Sigmoid colon (tissue), 7 donors: ENCODE data around the gene USP26. TPM values are rescaled to one million over a fixed set of nuclear protein-coding genes. Genes with fewer than 3 reads are reported as not detected.
"Not testable (repeated sequence)": the region's sequence is repeated elsewhere in the genome, so short reads cannot be mapped to it uniquely, and the experiment has no call there.

Source experiments
- DNase-seq: peaks from one replicate; pipeline ENCODE4 v3.0.0-alpha.2; 2019
- H3K27ac ChIP-seq, 4 donors: fragments of 200-600 bp; sonication (generic); one replicate each; pipeline ENCODE4 v1.5.1; 2016 to 2019; ENCODE audit warnings: mild to moderate bottlenecking in 1 of 4
- H3K27me3 ChIP-seq, 3 donors: fragments of 200-600 bp; sonication (generic); one replicate each; pipeline ENCODE4 v1.5.1; 2019; ENCODE audit warnings: mild to moderate bottlenecking in 1 of 3
- H3K36me3 ChIP-seq, 4 donors: fragments of 200-600 bp; sonication (generic); one replicate each; pipeline ENCODE4 v1.5.1; 2016 to 2019
- H3K4me1 ChIP-seq, 4 donors: fragments of 200-600 bp; sonication (generic); one replicate each; pipeline ENCODE4 v1.5.1; 2017 to 2019
- H3K4me3 ChIP-seq, 4 donors: fragments of 200-600 bp; sonication (generic); one replicate each; pipeline ENCODE4 v1.5.1; 2017 to 2019; ENCODE audit warnings: mild to moderate bottlenecking in 2 of 4, moderate library complexity in 1 of 4
- H3K9me3 ChIP-seq, 4 donors: fragments of 200-600 bp in 3 of 4; sonication (generic) in 3 of 4; one replicate each; pipeline versions ENCODE4 v1.5.1 to v1.6.1; 2013 to 2019
- EP300 ChIP-seq, 4 donors: sonication (generic); formaldehyde crosslinking; IDR thresholded peaks; one replicate each; pipeline ENCODE4 v1.6.1; 2017; ENCODE audit warnings: antibody characterized with exemption in 4 of 4
- POLR2A ChIP-seq, 2 donors: fragments of 450-650 bp; IDR thresholded peaks; one replicate each; pipeline ENCODE4 v1.6.1; 2016; ENCODE audit warnings: antibody characterized with exemption in 2 of 2, mild to moderate bottlenecking in 2 of 2, moderate library complexity in 2 of 2
- POLR2AphosphoS5 ChIP-seq, 4 donors: sonication (generic); formaldehyde crosslinking; IDR thresholded peaks; one replicate each; pipeline ENCODE4 v1.6.1; 2017; ENCODE audit warnings: antibody characterized with exemption in 4 of 4
- WGBS, 2 donors: extraction: QIAGEN DNeasy Blood & Tissue Kit; methylation state at CpG; one replicate each; pipeline ENCODE4 v1.1.7; 2013; 5-methylcytosine and 5-hydroxymethylcytosine counted together
- intact Hi-C: fragments of 100-400 bp; cut with DNase I; formaldehyde crosslinking; loops from one replicate; pipeline ENCODE4 v1.15.1; 2023
- polyA plus RNA-seq, 3 donors: library from polyadenylated mRNA; stranded (reverse); fragments of 200-250 nt; gene quantifications; one replicate each; pipeline ENCODE4 v1.2.3, GENCODE V29; 2013
- total RNA-seq, 4 donors: library from RNA; depleted of rRNA; stranded (reverse); fragments of >200 nt; gene quantifications; one replicate each; pipeline ENCODE4 v1.1.0, GENCODE V29; 2016
- TF ChIP-seq, protein P1 (sequence below), 4 experiments: fragments of 450-650 bp in 3 of 4; fragments of 200-600 bp in 1 of 4; IDR thresholded peaks; one replicate each; pipeline ENCODE4 v1.5.1; 2016 to 2019; ENCODE audit warnings: antibody characterized with exemption in 4 of 4, mild to moderate bottlenecking in 3 of 4, moderate library complexity in 2 of 4
- donor health status: healthy with polysubstance abuse.
- donor health status: Bipolar disorder and iron deficiency.
- donor health status: healthy.

USP26 gene
- total and polyA plus RNA-seq, 7 donors, result not detected

DNA sequence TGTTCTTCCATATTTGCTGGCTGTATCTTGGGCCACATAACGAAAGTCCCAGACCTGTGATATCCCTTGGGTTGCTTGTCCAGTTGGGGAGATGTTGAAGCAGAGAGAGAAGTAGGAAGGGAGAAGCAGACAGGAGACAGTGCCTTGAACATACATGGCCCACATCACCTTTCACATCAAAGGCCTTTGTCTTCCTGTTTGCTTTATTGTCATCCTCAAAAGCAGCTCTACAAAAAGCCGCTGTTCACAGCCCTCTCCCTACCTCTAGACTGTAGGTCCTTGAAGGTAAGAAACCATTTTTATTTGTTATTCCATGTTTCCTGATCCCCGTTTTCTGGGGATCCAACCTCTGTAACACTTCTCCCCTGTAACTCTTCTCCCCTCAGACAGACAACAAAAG lies 14.9 kb downstream of the USP26 start:
- DNase-seq, result no peak
- H3K4me3 ChIP-seq, result no peak overlapping the region
- no peaks in the 10 kb centered on the region for H3K27me3 ChIP-seq
- H3K4me1 ChIP-seq, result no peaks in the 10 kb centered on the region
- TF ChIP-seq, protein P1, sequence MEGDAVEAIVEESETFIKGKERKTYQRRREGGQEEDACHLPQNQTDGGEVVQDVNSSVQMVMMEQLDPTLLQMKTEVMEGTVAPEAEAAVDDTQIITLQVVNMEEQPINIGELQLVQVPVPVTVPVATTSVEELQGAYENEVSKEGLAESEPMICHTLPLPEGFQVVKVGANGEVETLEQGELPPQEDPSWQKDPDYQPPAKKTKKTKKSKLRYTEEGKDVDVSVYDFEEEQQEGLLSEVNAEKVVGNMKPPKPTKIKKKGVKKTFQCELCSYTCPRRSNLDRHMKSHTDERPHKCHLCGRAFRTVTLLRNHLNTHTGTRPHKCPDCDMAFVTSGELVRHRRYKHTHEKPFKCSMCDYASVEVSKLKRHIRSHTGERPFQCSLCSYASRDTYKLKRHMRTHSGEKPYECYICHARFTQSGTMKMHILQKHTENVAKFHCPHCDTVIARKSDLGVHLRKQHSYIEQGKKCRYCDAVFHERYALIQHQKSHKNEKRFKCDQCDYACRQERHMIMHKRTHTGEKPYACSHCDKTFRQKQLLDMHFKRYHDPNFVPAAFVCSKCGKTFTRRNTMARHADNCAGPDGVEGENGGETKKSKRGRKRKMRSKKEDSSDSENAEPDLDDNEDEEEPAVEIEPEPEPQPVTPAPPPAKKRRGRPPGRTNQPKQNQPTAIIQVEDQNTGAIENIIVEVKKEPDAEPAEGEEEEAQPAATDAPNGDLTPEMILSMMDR (IDR thresholded peaks at IDR 0.05), result no peak
- TF ChIP-seq EP300 (IDR thresholded peaks at IDR 0.05) (no peak), POLR2A (IDR thresholded peaks at IDR 0.05) (no peak), POLR2AphosphoS5 (IDR thresholded peaks at IDR 0.05) (no peak)
- WGBS, 2 donors, result 85 to 87% methylated on average over 3 of the region's 3 CpGs
- intact Hi-C loops, result no loop called here
- H3K36me3 ChIP-seq, result no peaks in the 10 kb centered on the region
- no peaks in the 10 kb centered on the region for H3K9me3 ChIP-seq
- H3K27ac ChIP-seq, result no peak overlapping the region

DNA sequence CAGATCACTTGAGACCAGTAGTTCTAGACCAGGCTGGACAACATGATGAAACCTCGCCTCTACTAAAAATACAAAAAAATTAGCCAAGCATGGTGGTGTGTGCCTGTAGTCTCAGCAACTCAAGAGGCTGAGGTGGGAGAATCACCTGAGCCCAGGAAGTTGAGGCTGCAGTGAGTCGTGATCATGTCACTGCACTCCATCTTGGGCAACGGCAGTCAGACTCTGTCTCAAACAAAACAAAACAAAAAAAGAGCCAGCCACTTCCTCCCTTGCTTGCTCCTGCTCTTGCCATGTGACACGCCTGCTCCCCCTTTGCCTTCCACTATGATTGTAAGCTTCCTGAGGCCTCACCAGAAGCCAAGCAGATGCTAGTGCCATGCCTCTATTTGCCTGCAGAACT lies 19.1 kb downstream of the USP26 start:
- H3K4me3 ChIP-seq, H3K27ac ChIP-seq, intact Hi-C loops, H3K27me3 ChIP-seq, H3K9me3 ChIP-seq, DNase-seq, H3K4me1 ChIP-seq, H3K36me3 ChIP-seq: not testable (repeated sequence)
- 86 to 94% methylated on average over 4 of the region's 4 CpGs for WGBS, 2 donors

DNA sequence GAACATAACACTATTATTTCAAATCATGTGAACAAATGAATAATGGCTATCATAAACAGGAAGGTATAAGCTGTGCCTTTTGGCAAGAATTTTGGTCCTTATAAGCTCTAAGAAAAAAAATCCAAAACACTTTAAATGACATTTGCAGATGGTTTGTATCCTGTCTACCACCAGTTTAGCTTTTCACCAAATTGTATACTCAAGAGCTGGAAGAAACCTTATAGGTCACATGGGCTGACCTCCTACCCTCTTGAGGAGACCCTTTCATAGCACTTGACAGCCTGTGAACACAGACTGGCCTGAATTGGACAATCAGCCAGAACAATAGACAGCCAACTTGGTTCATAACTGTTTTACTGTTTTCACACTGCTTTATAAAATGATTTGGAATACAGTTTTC lies 24.3 kb downstream of the USP26 start:
- Histone ChIP-seq H3K4me1 (no peaks in the 10 kb centered on the region), H3K4me3 (no peak overlapping the region), H3K27ac (no peak overlapping the region), H3K27me3 (no peaks in the 10 kb centered on the region), H3K36me3 (no peaks in the 10 kb centered on the region), H3K9me3 (no peaks in the 10 kb centered on the region)
- intact Hi-C loops, result no loop called here
- no peak for DNase-seq
- TF ChIP-seq POLR2A (IDR thresholded peaks at IDR 0.05) (no peak), POLR2AphosphoS5 (IDR thresholded peaks at IDR 0.05) (no peak), EP300 (IDR thresholded peaks at IDR 0.05) (no peak)
- TF ChIP-seq, protein P1 (IDR thresholded peaks at IDR 0.05), result no peak

DNA sequence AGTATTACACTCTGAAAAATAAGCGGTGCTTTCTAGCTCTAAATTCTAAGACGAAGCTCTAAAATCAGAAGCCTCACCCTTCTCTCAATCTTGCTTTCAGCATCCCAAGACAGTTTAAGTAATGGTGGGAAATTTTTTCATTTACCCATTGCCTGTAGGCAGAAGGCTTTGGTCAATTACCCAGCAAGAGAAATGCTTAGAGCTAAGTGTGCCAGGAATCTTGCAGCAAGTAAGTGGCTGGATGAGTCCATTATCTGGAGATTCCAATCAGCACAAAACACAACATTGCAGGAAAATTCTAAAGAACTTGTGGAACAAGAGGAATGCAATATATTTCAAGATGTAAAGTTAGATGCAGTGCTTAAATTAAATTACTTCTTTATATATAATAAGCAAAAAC lies 28.4 kb downstream of the USP26 start:
- no peak for DNase-seq
- intact Hi-C loops, result no loop called here
- WGBS, 2 donors, result 95 to 96% methylated on average over 2 of the region's 2 CpGs

DNA sequence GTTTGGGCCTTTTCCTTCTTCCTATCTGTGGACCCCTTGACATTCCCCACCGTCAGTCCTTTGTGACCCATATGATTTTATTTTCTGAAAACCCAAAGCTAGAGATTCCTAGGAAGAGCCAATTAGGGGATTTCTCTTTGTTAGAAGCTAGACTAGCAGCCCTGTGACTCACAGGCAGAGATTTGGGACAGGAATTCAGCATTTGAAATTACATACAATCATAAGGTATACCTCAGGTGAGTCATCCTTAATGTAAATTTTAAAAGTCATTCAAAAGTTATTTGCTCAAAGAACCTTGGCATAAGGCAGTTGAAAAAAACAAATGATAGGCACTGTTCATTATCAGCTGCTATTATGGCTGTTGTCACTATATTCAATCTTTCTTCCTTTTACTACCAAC lies 40.6 kb downstream of the USP26 start:
- H3K27me3 ChIP-seq, result no peaks in the 10 kb centered on the region
- intact Hi-C loops, result no loop called here
- no peak overlapping the region for H3K27ac ChIP-seq
- H3K36me3 ChIP-seq, result no peaks in the 10 kb centered on the region
- no peak for TF ChIP-seq POLR2AphosphoS5 (IDR thresholded peaks at IDR 0.05)
- H3K4me3 ChIP-seq, result no peak overlapping the region
- no peaks in the 10 kb centered on the region for H3K4me1 ChIP-seq
- WGBS, 2 donors, result 50 to 87% methylated on average over 1 of the region's 1 CpG
- H3K9me3 ChIP-seq, result no peaks in the 10 kb centered on the region
- DNase-seq, result no peak

More for the DNA sequence above, 28.4 kb downstream of the USP26 start:
- Histone ChIP-seq H3K27me3 (no peaks in the 10 kb centered on the region), H3K27ac (no peak overlapping the region), H3K4me1 (no peaks in the 10 kb centered on the region), H3K36me3 (no peaks in the 10 kb centered on the region), H3K9me3 (no peaks in the 10 kb centered on the region), H3K4me3 (no peak overlapping the region)
- TF ChIP-seq POLR2AphosphoS5 (IDR thresholded peaks at IDR 0.05) (no peak), EP300 (IDR thresholded peaks at IDR 0.05) (no peak), POLR2A (IDR thresholded peaks at IDR 0.05) (no peak)
- TF ChIP-seq, protein P1 (IDR thresholded peaks at IDR 0.05), result no peak

DNA sequence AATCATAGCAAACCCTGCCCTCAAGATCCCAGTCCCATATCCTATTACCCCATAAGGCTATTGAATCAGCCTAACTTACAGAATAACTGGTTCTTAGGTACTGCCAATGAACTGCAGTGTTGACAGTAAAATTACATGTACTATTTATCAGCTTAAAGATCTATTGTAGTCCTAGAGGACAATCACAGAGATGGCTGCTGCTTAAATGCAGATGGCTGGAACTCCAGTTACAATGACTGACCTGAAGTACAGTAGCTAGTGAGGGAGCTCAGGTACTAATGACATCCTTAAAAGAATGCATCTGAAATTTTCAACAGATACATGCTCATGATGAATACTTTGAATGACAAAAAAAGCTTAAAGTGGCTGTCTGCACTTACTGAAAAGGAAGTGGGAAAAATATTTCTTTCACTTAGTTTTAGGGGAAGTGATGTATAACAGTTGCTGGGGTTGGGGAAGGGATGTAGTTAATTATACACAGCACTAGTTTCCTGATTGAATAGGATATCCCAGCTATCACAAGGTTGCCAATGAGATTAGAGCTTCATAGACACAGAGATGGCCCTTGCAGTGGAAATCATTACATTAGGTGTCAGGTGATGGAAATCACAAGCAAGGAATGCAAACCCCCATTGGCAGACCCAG lies 42.0 kb downstream of the USP26 start:
- H3K27me3 ChIP-seq, result no peaks in the 10 kb centered on the region
- no peaks in the 10 kb centered on the region for H3K4me1 ChIP-seq
- H3K36me3 ChIP-seq, result no peaks in the 10 kb centered on the region
- H3K4me3 ChIP-seq, result no peak overlapping the region
- no peak overlapping the region for H3K27ac ChIP-seq
- no peak for DNase-seq
- intact Hi-C loops, result no loop called here
- H3K9me3 ChIP-seq, result no peaks in the 10 kb centered on the region
- TF ChIP-seq, protein P1 (IDR thresholded peaks at IDR 0.05), result no peak
- TF ChIP-seq POLR2AphosphoS5 (IDR thresholded peaks at IDR 0.05) (no peak), POLR2A (IDR thresholded peaks at IDR 0.05) (no peak), EP300 (IDR thresholded peaks at IDR 0.05) (no peak)
